NCI-H524 (cell line): ENCODE measurements around the gene AMOTL1.
"Not testable (repeated sequence)": the region's sequence is repeated elsewhere in the genome, so short reads cannot be mapped to it uniquely, and the experiment has no call there.

ENCODE experiments used
- DNase-seq, 2 experiments: peaks; one replicate each; lab custom pipeline; 2025; lab: John Stamatoyannopoulos, UW

AMOTL1 gene

DNA sequence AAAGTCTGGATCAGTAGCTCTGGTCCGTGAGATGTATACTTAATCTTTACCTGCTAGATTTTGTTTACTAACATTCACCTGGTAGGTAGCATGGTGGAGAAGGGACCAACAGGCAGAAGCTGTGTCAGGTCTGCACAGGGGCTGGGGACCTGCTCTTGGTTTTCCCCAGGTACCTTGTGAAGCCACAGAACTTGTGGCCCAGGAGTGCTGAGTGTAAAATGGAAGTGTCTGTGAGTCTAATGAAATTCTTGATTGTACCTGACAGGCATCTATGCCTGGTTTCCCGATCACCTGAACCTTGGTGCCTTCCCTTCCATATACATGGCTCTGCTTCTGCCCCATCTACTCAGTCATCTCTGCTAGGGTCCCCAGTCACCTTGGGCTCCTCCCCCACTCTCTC lies 110.8 kb downstream of the AMOTL1 start:
- no peak for DNase-seq

DNA sequence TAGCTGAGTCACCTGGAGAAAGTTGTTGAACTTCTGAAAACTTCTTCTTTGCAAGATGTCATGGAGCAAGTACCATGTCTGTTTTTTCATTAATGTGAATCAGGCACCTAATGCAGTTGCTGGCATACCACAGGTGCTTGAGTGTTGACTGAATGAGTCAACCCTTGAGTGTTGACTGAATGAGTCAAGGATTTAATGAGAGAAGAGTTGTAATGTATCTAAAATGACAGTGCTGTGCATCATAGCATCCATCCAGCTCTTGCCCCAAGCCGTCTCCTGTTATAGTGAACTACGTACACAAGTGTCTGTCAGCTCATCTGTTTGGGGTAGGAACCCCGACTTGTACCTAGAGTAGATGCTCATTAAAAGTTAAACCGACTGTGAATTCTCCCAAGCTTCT lies 112.1 kb downstream of the AMOTL1 start:
- no peak for DNase-seq

DNA sequence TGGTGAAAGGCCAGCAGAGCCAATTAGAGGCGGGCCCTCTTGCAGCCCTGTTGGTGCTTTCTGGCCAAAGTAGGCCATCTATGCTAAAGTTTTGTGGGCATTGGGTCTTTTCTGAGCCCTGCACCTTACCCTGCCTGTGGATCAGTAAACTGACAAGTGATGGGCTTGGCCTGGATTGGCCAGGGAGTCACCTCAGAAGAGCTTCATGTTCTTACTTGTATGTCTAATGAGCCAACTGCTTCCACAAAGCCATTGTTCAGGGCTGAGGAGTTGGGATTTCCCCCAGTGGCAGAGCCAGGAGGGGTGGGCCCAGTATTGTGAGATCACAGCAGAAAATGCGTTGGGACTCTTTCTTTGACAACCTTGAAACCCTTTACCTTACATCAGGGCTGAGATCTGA lies 114.8 kb downstream of the AMOTL1 start:
- no peak for DNase-seq

DNA sequence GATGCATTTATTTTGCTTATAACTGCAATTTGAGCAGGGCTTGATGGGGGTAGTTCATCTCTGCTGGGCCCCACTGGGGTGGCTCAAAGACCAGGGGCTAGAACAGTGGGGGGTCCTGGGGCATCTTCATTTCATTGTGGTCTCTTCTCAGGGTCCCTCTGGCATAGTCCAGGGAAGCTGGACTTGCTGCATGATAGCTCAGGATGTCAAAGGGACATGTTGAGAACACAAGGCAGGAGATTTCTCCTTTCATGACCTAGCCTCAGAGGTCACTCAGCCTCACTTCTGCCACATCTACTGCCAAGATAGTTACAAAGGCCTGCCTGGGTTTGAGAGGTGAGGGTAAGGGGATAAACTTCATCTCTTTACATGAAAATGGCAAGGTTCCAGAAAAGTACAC lies 115.7 kb downstream of the AMOTL1 start:
- DNase-seq = no peak

DNA sequence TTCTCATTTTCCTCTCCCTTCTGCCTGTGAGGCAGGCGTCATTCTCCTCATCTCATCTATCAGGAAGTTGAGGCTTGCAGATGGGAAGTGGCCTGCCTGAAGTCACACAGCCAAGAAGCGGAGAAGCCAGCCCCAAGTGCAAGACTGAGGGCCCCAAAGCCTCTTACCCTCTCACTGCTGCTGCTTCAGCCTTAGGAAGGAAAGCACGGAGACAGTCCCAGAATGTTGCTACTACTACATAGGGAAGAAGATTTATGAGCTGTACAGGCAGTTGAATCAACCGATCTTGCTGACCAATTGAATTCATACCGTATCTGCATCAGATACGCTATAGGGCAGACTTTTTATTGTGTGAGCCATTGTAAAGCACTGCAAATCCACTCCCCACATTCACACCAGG lies 116.2 kb downstream of the AMOTL1 start:
- no peak for DNase-seq

DNA sequence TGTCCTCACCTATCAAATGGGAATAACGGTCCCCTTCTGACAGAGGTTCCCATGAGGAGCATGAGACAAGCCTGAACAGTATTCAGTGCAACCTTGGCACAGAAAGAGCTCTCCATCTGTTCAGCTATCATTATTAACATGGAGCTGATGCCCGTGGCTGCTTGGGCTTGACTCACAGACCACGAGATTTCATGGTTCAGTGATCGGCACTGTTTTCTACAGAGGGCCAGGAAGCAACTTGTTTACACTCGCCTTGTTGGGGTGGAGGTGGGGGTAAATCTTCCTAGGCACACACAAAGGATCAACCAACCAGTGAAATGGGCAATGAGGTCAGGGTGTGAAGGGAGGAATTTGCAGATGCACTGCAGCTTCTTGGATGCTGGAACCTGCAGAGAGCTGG lies 117.0 kb downstream of the AMOTL1 start:
- peak; percentile 0 to 21 for DNase-seq

DNA sequence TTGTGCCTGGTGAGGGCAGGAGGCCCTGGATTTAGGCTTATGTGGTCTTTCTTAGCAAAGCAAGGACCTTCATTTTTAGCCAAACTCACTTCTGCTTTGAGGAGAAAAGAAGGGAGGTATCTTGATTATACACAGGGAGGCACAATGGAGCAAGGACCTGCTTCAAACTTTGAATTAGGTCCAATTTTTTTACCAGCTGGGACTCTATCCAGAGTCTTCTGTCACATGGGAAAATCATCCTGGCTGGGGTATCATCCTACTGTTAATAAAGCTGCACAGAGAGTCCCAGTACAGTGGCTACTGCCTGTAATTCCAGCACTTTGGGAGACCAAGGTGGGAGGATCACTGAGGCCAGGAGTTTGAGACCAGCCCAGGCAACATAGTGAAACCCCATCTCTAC lies 117.4 kb downstream of the AMOTL1 start:
- DNase-seq = no peak

DNA sequence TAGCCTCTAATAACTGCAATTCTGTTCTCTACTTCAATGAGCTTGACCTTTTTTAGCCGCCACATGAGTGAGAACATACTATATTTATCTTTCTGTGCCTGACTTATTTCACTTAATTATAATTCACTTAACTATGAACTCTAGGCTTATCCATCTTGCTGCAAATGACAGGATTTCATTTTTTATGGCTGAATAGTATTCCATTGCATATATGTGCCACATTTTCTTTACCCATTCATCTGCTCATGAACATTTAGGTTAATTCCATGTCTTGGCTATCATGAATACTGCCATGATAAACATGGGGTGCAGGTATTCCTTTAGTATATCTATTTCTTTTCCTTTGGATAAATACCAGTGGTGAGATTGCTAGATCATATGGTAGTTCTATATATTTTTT lies 120.0 kb downstream of the AMOTL1 start:
- no peak for DNase-seq

DNA sequence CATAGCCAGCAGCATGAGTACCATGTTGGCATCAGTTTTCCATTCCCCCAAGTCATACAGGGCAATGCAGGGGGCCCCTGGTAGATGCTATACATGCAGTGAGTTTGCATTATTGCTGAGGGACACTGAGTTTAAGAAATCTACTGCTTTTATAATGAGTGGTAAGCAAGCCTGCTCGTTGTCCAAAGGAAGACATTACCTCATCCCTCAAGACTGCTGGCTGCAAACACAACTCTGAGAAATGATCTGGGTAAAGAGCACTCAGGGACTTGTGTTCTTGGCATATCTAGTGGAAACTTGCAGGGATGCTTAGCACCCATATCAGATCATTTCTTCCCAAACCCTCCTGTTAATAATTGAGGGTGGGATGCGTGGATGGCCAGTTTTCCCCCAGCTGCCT lies 127.3 kb downstream of the AMOTL1 start:
- no peak for DNase-seq

DNA sequence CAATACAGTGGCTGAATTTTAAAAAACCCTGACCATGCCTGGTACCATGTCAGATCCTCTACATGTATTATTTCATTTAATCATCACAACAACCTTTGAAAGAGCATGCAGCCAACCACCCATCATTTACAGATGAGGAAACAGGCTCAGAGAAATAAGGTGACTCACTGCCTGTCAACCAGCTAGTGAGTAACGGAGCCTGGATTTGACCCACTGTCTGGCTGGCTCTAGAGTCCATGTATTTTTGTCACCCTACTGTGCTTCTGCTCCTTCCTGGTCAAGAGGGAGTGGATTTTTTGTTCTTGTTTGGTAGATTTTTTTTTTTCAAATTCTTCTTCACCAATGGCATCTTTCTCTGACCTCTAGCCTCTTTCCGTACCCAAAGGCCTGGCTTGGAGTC lies 127.8 kb downstream of the AMOTL1 start:
- DNase-seq = no peak

DNA sequence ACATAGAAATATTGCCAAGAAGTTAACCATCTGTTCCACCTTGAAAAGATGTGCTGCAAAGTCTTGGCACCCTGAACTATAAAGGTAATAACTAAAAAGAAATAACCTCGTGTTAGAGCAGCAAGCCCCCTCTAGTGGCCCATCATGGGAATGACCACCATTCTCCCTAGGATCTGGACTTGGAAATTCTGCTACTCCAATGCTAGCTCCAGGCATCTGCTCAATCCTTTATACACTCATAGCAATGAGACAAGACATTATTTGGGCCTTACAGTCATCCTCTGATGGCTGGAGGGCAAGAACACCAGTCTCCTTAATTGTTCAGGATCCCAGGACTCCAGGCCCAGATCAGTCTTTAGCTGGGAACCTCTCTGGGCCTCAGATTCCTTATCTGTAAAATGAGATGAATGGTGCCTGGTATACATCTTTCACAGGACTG lies 129.2 kb downstream of the AMOTL1 start:
- peak; percentile 13 to 44 for DNase-seq

DNA sequence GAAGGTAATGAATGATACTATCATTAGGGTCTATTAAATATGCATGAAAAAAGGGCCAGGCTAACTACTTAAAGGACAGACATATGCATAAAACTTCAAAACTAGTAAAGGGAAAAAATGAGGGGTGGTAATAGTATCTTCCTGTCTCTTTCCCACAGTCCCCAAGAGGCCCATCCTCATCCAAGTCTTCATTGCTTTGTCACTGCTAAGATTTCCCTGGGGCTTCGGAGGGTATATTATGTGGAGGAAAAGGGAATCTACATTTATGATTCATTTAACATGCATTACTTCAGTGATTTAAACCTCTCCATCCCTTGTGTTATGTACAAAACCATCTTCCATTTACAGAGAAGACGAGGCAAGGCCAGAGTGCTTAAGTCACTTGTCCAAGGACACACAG lies 139.1 kb downstream of the AMOTL1 start:
- no peak for DNase-seq

DNA sequence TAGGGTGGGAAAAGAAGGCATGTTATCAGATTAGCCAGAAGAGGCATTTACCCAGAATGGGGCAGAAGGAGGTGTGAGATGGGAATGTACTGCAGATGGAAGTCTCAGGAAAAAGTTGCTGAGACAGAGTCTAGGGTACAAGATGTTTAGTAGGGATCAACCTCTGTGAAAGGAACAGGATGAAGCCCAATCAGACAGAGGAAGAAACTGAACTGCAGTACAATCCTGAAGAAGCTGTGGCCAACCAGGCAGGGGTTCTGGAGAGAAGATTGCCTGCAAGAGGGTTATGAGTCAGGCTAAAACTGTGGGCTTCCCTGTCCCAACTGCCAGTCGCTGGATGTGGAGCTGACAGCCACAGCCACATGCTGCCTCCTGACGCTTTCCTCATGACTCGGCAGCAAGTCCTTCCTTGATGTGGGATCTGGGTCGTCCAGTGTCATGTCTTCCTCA lies 141.2 kb downstream of the AMOTL1 start:
- no peak for DNase-seq

DNA sequence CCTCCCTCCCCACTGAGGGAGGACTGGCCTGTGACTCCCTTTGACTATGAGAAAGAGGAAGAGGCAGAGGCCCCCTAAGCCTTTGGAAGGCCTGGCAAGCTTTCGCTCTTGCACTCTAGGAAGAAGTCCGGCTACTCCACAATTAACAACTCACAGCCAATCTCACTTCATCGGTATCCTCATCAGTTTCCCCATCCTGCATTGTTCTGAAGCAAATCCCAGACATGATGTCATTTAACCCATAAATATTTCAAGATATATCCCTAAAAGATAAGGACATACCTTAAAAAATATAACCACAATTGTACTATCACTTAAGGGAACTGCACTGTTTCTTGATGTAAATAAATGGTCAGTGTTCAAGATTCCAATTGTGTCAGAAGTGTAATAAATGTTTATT lies 142.1 kb downstream of the AMOTL1 start:
- no peak for DNase-seq

DNA sequence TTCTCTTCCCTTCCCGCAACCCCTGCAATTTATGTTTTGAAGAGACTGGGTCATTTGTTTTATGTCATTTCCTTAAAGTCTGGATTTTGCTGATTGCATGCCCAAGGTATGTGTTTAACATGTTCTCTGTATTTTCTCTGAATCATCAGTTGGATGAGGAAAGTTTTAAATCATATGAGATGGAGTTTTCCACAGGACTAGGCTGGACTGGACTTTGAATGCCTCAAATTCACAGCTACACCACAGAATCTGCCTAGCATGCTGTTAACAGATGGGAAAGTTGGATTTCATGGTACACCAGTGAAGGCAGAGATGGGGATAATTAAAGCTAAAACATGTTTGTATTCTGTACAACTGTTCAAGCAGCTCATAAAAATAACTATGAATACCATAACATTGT lies 142.6 kb downstream of the AMOTL1 start:
- DNase-seq = no peak

DNA sequence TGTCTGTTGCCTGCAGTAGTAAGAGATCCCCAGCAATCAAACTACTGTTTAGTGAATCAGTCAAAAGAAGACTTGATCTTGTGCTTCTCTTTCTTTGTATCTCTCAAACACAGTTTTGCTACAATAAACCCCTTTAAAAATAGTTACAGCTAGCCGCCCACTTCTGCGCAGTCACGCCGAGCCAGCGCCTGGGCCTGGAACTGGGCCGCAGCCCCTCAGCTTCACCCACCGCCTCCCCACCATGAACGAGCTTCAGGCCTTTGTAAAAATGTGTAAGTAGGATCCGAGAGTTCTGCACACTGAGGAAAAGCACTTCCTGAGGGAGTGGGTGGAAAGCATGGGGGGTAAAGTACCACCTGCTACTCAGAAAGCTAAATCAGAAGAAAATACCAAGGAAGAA lies 144.7 kb downstream of the AMOTL1 start:
- no peak for DNase-seq

DNA sequence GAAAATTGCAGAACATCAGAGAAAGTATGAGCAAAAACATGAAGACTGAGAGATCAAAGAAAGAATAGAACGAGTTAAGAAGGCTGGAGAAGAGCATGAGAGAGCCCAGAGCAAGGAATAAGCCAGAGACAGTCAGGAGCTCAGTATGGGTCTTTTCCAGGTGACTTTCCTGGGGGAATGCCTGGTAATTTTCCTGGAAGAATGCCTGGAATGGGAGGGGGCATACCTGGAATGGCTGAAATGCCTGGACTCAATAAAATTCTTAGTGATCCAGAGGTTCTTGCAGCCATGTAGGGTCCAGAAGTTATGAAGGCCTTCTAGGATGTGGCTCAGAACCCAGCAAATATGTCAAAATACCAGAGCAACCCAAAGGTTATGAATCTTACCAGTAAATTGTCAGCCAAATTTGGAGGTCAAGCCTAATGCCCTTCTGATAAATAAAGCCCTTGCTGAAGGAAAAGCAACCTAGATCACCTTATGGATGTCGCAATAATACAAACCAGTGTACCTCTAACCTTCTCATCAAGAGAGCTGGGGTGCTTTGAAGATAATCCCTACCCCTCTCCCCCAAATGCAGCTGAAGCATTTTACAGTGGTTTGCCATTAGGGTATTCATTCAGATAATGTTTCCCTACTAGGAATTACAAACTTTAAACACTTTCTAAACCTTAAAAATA lies 145.7 kb downstream of the AMOTL1 start:
- not testable (repeated sequence) for DNase-seq

DNA sequence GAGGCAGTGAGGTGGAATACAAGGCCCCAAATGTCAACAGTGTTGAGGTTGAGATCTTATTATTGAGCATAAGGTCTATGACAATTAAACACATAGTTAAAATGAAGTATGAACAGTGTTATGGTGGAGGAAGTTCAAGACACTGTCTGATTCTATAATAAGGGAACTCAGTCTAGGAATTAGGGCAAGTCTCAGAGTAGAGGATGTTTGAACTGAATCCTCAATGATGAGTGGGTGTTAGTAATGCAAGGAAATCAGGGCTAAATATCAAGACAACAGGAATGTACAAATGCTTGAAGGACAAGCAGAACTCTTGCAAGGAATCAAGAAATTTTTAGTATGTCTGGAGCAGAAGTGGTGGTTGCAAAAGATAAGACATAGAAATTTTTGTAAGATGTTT lies 152.2 kb downstream of the AMOTL1 start:
- DNase-seq = no peak

DNA sequence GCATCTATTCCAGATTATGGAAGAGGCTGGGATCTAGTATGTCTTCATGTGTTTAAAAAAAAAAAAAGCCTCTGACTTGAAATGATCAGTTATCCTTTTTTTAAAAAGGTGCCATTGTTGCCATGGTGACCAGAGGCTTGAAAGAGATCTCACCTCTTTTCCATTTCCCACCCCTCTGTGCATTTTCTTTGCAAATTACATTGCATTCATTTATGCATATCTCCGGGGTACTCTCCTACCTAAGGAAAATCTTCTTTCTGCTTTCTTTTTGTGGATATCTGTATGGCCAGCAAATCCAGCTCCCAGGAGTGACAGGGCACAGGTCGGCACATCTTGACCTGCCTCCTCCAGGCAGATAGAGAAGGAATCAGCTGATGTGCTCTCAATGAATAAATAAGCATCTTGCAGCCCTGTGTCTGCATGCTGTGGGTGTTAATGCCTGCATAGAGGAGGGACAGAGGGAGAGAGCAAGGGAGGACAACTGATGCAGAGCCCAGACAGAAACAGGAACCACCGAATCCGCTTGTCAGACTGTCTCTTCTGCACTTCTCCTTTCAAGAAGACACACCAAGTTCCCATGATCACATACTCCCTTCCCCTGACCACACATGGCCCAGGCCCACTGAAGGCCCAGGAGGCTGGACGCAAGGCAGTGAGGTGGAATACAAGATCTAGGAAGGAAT lies 154.3 kb downstream of the AMOTL1 start:
- no peak for DNase-seq

DNA sequence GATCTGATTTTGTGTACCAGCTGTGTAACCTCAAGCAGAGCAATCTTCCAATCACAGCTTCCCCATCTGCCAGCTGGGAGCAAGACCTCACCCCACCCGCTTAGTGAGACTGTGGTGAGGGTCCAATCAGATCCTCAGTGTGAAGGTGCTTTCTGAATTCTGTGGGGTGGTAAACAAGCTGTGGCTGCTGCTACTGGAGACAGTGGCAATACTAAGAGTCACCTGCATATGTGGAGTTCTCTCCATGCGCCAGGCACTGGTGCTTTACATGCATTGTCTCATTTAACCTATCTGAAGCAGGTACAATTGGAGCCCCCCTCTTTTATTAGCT lies 154.8 kb downstream of the AMOTL1 start:
- DNase-seq = no peak

DNA sequence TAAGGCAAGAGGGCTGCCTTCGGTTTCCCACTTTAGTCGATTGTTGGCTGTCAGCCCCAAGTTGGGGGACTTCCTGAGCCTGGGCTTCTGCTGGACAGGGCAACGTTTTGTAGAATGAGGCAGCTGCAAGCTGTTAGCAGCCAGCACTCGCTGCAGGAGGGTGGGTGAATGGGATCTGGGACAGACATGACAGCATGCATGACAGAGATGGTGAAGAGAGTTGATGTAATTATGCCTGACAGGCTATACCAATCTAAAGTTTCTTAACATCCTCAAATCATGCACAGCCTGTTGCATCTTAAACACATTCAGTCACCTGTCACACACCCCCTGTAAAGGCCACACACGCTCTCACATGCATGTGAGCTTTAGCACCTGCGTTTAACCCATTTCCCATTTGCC lies 156.0 kb downstream of the AMOTL1 start:
- DNase-seq = no peak

DNA sequence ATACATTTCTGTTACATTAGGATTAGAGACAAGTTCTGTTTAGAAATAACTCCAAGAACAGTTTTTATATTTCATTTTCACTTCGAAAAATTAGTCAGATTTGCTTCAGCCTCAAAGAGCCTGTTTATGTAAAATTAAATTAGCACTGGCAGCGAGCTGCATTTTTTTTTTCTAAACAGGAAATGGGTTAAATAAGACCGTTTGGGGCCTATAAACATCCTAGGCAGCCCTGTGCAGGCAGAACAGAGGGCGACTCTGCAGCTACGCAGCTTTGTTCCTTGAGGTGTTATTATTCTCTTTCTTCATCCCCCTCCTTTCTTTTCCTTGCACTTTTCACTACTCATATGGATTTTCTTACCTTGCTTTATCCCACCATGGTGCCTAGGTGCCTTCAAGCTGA lies 156.5 kb downstream of the AMOTL1 start:
- no peak for DNase-seq

DNA sequence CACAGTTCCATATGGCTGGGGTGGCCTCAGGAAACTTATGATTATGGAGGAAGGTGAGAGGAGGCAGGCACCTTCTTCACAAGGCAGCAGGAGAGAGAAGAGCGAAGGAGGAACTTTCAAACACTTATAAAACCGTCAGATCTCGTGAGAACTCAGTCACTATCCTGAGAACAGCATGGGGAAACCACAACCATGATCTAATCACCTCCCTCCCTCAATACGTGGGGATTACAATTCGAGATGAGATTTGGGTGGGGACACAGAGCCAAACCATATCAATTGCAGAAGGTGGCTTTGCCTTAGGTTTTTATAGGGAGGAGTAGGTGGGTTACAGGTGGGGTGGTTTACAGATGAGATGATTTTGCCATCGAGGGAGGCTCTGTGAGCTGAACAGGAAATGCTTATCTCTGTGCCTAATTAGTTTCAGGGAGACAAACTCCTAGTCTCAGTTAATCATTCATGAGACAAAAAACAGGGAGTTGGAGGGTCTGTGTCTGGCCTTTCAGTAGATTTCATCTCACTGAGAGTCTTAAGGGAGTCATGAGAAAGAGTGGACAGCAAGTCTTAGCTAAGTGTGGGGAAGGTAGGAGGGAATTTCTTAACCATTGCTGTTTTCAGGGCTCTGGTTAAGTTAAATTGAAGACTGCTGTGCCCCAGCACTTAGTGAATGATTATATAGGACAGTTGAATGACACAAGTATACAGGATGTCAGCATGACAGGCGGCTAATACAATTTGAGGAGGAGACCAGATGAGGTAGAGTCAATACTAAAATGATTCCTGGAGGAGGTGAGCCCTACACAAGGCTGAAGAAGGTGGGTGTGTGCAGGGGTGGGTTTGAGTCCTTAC lies 157.5 kb downstream of the AMOTL1 start:
- DNase-seq = no peak
